Mesothelial cell of epicardium (in vitro differentiated cells): Measurements from ENCODE around the gene AMPD1. TPM values are rescaled to one million over a fixed set of nuclear protein-coding genes. Genes with fewer than 3 reads are reported as not detected.

Source experiments
- DNase-seq, 2 experiments: peaks; one replicate each; pipeline ENCODE4 v3.0.0; 2021; ENCODE audit warnings: low spot score in 2 of 2; ENCODE audit not compliant: unreplicated experiment in 2 of 2
- H3K27ac Mint-ChIP-seq: 2 replicates; pipeline ENCODE4 v1.8.0; 2021; ENCODE audit warnings: mixed read lengths
- H3K27me3 Mint-ChIP-seq: 2 replicates; pipeline ENCODE4 v1.8.0; 2021; ENCODE audit warnings: low read depth, mixed read lengths
- H3K36me3 Mint-ChIP-seq: 2 replicates; pipeline ENCODE4 v1.8.0; 2021; ENCODE audit warnings: mixed read lengths
- H3K4me1 Mint-ChIP-seq: 2 replicates; pipeline ENCODE4 v1.8.0; 2021; ENCODE audit warnings: mixed read lengths
- H3K4me3 Mint-ChIP-seq: 2 replicates; pipeline ENCODE4 v1.8.0; 2021; ENCODE audit warnings: mild to moderate bottlenecking, moderate library complexity, mixed read lengths
- H3K9me3 Mint-ChIP-seq: 2 replicates; pipeline ENCODE4 v1.8.0; 2021; ENCODE audit warnings: mixed read lengths
- CTCF ChIP-seq: fragments of 200-600 bp; sonication (generic); IDR thresholded peaks from one replicate; pipeline ENCODE4 v1.5.0; 2021; ENCODE audit warnings: antibody characterized with exemption; ENCODE audit not compliant: unreplicated experiment
- total RNA-seq: library from RNA; stranded (reverse); gene quantifications from 3 replicates; pipeline ENCODE4 v1.2.1, GENCODE V29; 2021

Gene AMPD1
- total RNA-seq, 1 donor from 2014 or later, result not detected

GRCh38 chr1:114710360-114710759, 15.0 kb upstream of the AMPD1 start:
- H3K27ac Mint-ChIP-seq, result no peak overlapping the region
- H3K9me3 Mint-ChIP-seq, result no peaks in the 10 kb centered on the region
- peaks cover 5% of the 10 kb centered on the region for H3K4me1 Mint-ChIP-seq
- TF ChIP-seq CTCF, result no peak
- no peak overlapping the region for H3K4me3 Mint-ChIP-seq
- H3K27me3 Mint-ChIP-seq, result no peaks in the 10 kb centered on the region
- peaks cover 25% of the 10 kb centered on the region for H3K36me3 Mint-ChIP-seq
- DNase-seq, result no peak

- H3K36me3 Mint-ChIP-seq, result peaks cover 21% of the 10 kb centered on the region
- DNase-seq, result no peak
- no peak overlapping the region for H3K4me3 Mint-ChIP-seq
- no peaks in the 10 kb centered on the region for H3K27me3 Mint-ChIP-seq
- H3K4me1 Mint-ChIP-seq, result no peaks in the 10 kb centered on the region
- no peak for TF ChIP-seq CTCF
- no peaks in the 10 kb centered on the region for H3K9me3 Mint-ChIP-seq
- no peak overlapping the region for H3K27ac Mint-ChIP-seq
Observed at GRCh38 chr1:114707604-114708003, 12.3 kb upstream of the AMPD1 start.

GRCh38 chr1:114703242-114703641, 7.9 kb upstream of the AMPD1 start:
- Mint-ChIP-seq H3K4me3 (no peak overlapping the region), H3K36me3 (peaks cover 10% of the 10 kb centered on the region), H3K27me3 (peaks cover 11% of the 10 kb centered on the region), H3K27ac (no peak overlapping the region), H3K9me3 (no peaks in the 10 kb centered on the region), H3K4me1 (no peaks in the 10 kb centered on the region)
- TF ChIP-seq CTCF, result no peak
- no peak for DNase-seq

- Mint-ChIP-seq H3K36me3 (peaks cover 9% of the 10 kb centered on the region), H3K4me3 (no peak overlapping the region), H3K9me3 (no peaks in the 10 kb centered on the region), H3K4me1 (no peaks in the 10 kb centered on the region), H3K27me3 (peaks cover 12% of the 10 kb centered on the region), H3K27ac (no peak overlapping the region)
- TF ChIP-seq CTCF, result no peak
- DNase-seq, result no peak
Observed at GRCh38 chr1:114702737-114703136, 7.4 kb upstream of the AMPD1 start.

GRCh38 chr1:114701931-114702330, 6.6 kb upstream of the AMPD1 start:
- H3K4me3 Mint-ChIP-seq, result no peak overlapping the region
- H3K9me3 Mint-ChIP-seq, result no peaks in the 10 kb centered on the region
- H3K27me3 Mint-ChIP-seq, result peaks cover 14% of the 10 kb centered on the region
- no peak for DNase-seq
- H3K27ac Mint-ChIP-seq, result no peak overlapping the region
- no peak for TF ChIP-seq CTCF
- H3K4me1 Mint-ChIP-seq, result no peaks in the 10 kb centered on the region
- peaks cover 1% of the 10 kb centered on the region for H3K36me3 Mint-ChIP-seq

- Mint-ChIP-seq H3K9me3 (no peaks in the 10 kb centered on the region), H3K27ac (no peak overlapping the region), H3K36me3 (no peaks in the 10 kb centered on the region), H3K4me1 (peaks cover 8% of the 10 kb centered on the region), H3K27me3 (peaks cover 21% of the 10 kb centered on the region), H3K4me3 (no peak overlapping the region)
- no peak for DNase-seq
- TF ChIP-seq CTCF, result no peak
Observed at GRCh38 chr1:114700036-114700600, 4.8 kb upstream of the AMPD1 start.
